ENCODE data around the gene SLC35C1.
"Not testable (repeated sequence)": the region's sequence is repeated elsewhere in the genome, so short reads cannot be mapped to it uniquely, and the experiment has no call there.

SLC35C1 gene

GRCh38 chr11:45788887-45789286, 16.1 kb upstream of the SLC35C1 start:
- no peak for DNase-seq (ENCODE audit: low spot score)

GRCh38 chr11:45791524-45791923, 13.4 kb upstream of the SLC35C1 start:
- DNase-seq (ENCODE audit: low spot score) = no peak

- DNase-seq (ENCODE audit: low spot score) = no peak
These were observed 10.8 kb upstream of the SLC35C1 start for GRCh38 chr11:45794169-45794568.

- no peak for DNase-seq (ENCODE audit: low spot score)
These were observed 9.6 kb upstream of the SLC35C1 start for GRCh38 chr11:45795379-45795778.

- no peak for DNase-seq (ENCODE audit: low spot score)
These were observed 8.5 kb upstream of the SLC35C1 start for GRCh38 chr11:45796461-45796861.

GRCh38 chr11:45798793-45799441, 6.0 kb upstream of the SLC35C1 start:
- DNase-seq (ENCODE audit: low spot score) = no peak

- DNase-seq (ENCODE audit: low spot score) = no peak
These were observed 5.4 kb upstream of the SLC35C1 start for GRCh38 chr11:45799562-45799961.

GRCh38 chr11:45800261-45800660, 4.7 kb upstream of the SLC35C1 start:
- DNase-seq (ENCODE audit: low spot score) = no peak

- DNase-seq (ENCODE audit: low spot score) = no peak
These were observed 3.1 kb upstream of the SLC35C1 start for GRCh38 chr11:45801723-45802315.

GRCh38 chr11:45802531-45803317, 2.2 kb upstream of the SLC35C1 start:
- no peak for DNase-seq (ENCODE audit: low spot score)

- DNase-seq (ENCODE audit: low spot score) = peak; percentile 21
These were observed 783 bp upstream of the SLC35C1 start for GRCh38 chr11:45803971-45804760.

GRCh38 chr11:45805305-45806071, 539 bp downstream of the SLC35C1 start:
- DNase-seq (ENCODE audit: low spot score) = peak; percentile 23

- no peak for DNase-seq (ENCODE audit: low spot score)
These were observed 1.4 kb downstream of the SLC35C1 start for GRCh38 chr11:45806072-45806933.

- no peak for DNase-seq (ENCODE audit: low spot score)
These were observed 2.2 kb downstream of the SLC35C1 start for GRCh38 chr11:45806937-45807791.

- no peak for DNase-seq (ENCODE audit: low spot score)
These were observed 2.9 kb downstream of the SLC35C1 start for GRCh38 chr11:45807792-45808238.

GRCh38 chr11:45808427-45808826, 3.5 kb downstream of the SLC35C1 start:
- not testable (repeated sequence) for DNase-seq (ENCODE audit: low spot score)

GRCh38 chr11:45809456-45810395, 4.8 kb downstream of the SLC35C1 start:
- no peak for DNase-seq (ENCODE audit: low spot score)

GRCh38 chr11:45810431-45811108, 5.6 kb downstream of the SLC35C1 start:
- DNase-seq (ENCODE audit: low spot score) = no peak
